Mesenchymal stem cell (in vitro differentiated cells and primary cell): Measurements from ENCODE around the gene NACC2. TPM values are rescaled to one million over a fixed set of nuclear protein-coding genes. Genes with fewer than 3 reads are reported as not detected.

Experiments used
- DNase-seq: peaks from one replicate; pipeline ENCODE4 v3.0.0-alpha.2; 2013
- H2AFZ ChIP-seq: one replicate; pipeline ENCODE4 v1.6.1; 2013; ENCODE audit warnings: low read depth, mild to moderate bottlenecking, control low read depth, inconsistent platforms, low read length, moderate library complexity
- H2AK5ac ChIP-seq: 2 replicates; pipeline ENCODE4 v1.6.1; 2013; ENCODE audit warnings: low read length, moderate library complexity, mild to moderate bottlenecking, inconsistent platforms; ENCODE audit not compliant: severe bottlenecking
- H2BK120ac ChIP-seq: one replicate; pipeline ENCODE4 v1.6.1; 2013; ENCODE audit warnings: low read depth, mild to moderate bottlenecking, inconsistent platforms, low read length, moderate library complexity
- H2BK12ac ChIP-seq, 2 experiments: one replicate each; pipeline ENCODE4 v1.6.1; 2013; ENCODE audit warnings: inconsistent platforms in 2 of 2, low read length in 2 of 2, mild to moderate bottlenecking in 2 of 2, moderate library complexity in 2 of 2, control low read depth in 1 of 2
- H2BK15ac ChIP-seq: one replicate; pipeline ENCODE4 v1.6.1; 2013; ENCODE audit warnings: mild to moderate bottlenecking, low read depth, inconsistent platforms; ENCODE audit not compliant: poor library complexity, severe bottlenecking
- H2BK5ac ChIP-seq: 2 replicates; pipeline ENCODE4 v1.6.1; 2013; ENCODE audit warnings: low read depth, mild to moderate bottlenecking, low read length, control low read depth, inconsistent platforms; ENCODE audit not compliant: poor library complexity, severe bottlenecking
- H3K14ac ChIP-seq, 2 experiments: one replicate each; pipeline ENCODE4 v1.6.1; 2013; ENCODE audit warnings: inconsistent platforms in 2 of 2, low read length in 2 of 2, control low read depth in 1 of 2, mild to moderate bottlenecking in 1 of 2, moderate library complexity in 1 of 2
- H3K18ac ChIP-seq, 2 experiments: one replicate each; pipeline ENCODE4 v1.6.1; 2013; ENCODE audit warnings: inconsistent platforms in 2 of 2, low read length in 2 of 2, control low read depth in 1 of 2, low read depth in 1 of 2, mild to moderate bottlenecking in 1 of 2
- H3K23ac ChIP-seq, 2 experiments: one replicate each; pipeline ENCODE4 v1.6.1; 2013; ENCODE audit warnings: inconsistent platforms in 2 of 2, low read length in 2 of 2, mild to moderate bottlenecking in 2 of 2, moderate library complexity in 2 of 2, control low read depth in 1 of 2
- H3K27ac ChIP-seq: 2 replicates; pipeline ENCODE4 v1.5.1; 2013; ENCODE audit warnings: mild to moderate bottlenecking, moderate library complexity, low read length, control low read depth, inconsistent platforms; ENCODE audit not compliant: poor library complexity, severe bottlenecking
- H3K27me3 ChIP-seq, 2 experiments: 2 replicates each; pipeline versions ENCODE4 v1.6.1 to v1.7.0; 2013; ENCODE audit warnings: low read length in 2 of 2, mild to moderate bottlenecking in 2 of 2, moderate library complexity in 2 of 2, control low read depth in 1 of 2, inconsistent platforms in 1 of 2; ENCODE audit not compliant: control insufficient read depth in 1 of 2, insufficient read depth in 1 of 2
- H3K36me3 ChIP-seq, 2 experiments: 2 replicates each; pipeline versions ENCODE4 v1.6.1 to v1.7.0; 2013; ENCODE audit warnings: low read length in 2 of 2, control low read depth in 1 of 2, inconsistent platforms in 1 of 2, low read depth in 1 of 2, mild to moderate bottlenecking in 1 of 2; ENCODE audit not compliant: insufficient read depth in 2 of 2, control insufficient read depth in 1 of 2
- H3K4ac ChIP-seq, 2 experiments: one replicate each; pipeline ENCODE4 v1.6.1; 2013; ENCODE audit warnings: inconsistent platforms in 2 of 2, low read length in 2 of 2, mild to moderate bottlenecking in 2 of 2, moderate library complexity in 2 of 2, control low read depth in 1 of 2, low read depth in 1 of 2
- H3K4me1 ChIP-seq: 2 replicates; pipeline ENCODE4 v1.6.1; 2013; ENCODE audit warnings: low read depth, low read length, control low read depth; ENCODE audit not compliant: control insufficient read depth, insufficient read depth
- H3K4me2 ChIP-seq: 2 replicates; pipeline ENCODE4 v1.6.1; 2013; ENCODE audit warnings: low read length, mild to moderate bottlenecking, inconsistent platforms; ENCODE audit not compliant: poor library complexity, severe bottlenecking
- H3K4me3 ChIP-seq, 2 experiments: 2 replicates each; pipeline versions ENCODE4 v1.5.1 to v1.7.0; 2013; ENCODE audit warnings: low read length in 2 of 2, mild to moderate bottlenecking in 2 of 2, control low read depth in 1 of 2, low read depth in 1 of 2; ENCODE audit not compliant: insufficient read depth in 1 of 2
- H3K79me1 ChIP-seq: replicated peaks from 2 replicates; pipeline ENCODE4 v1.6.1; 2013; ENCODE audit warnings: mild to moderate bottlenecking, control low read depth, low read length, inconsistent platforms; ENCODE audit not compliant: poor library complexity, severe bottlenecking
- H3K9ac ChIP-seq: 2 replicates; pipeline ENCODE4 v1.7.0; 2013; ENCODE audit warnings: mild to moderate bottlenecking, low read length, moderate library complexity
- H3K9me3 ChIP-seq: 2 replicates; pipeline ENCODE4 v1.7.0; 2013; ENCODE audit warnings: mild to moderate bottlenecking, low read length; ENCODE audit not compliant: control insufficient read depth
- H4K8ac ChIP-seq: one replicate; pipeline ENCODE4 v1.6.1; 2013; ENCODE audit warnings: inconsistent platforms, mild to moderate bottlenecking, low read length, moderate library complexity
- H4K91ac ChIP-seq: one replicate; pipeline ENCODE4 v1.6.1; 2013; ENCODE audit warnings: mild to moderate bottlenecking, low read length, inconsistent platforms
- WGBS: methylation state at CpG from one replicate; pipeline ENCODE4 v1.1.7; 2013; ENCODE audit warnings: mixed read lengths; 5-methylcytosine and 5-hydroxymethylcytosine counted together
- polyA plus RNA-seq, 2 experiments: library from polyadenylated mRNA; stranded (reverse); fragments of 200-250 nt; gene quantifications; one replicate each; pipeline ENCODE4 v1.2.3, GENCODE V29; 2013

The NACC2 gene
- 25.9 TPM for polyA plus RNA-seq (2013, experiment 1 of 2)
- polyA plus RNA-seq (2013, experiment 2 of 2) = 26.0 TPM

GRCh38 chr9:136095070-136096058 lies at the start of gene NACC2:
Gene NACC2 (minus strand): TSS chr9:136095289. CDS start chr9:136050521, 44,768 bp downstream.
- H2AK5ac ChIP-seq = peak within 1 kb of the TSS; percentile 11
- H3K23ac ChIP-seq = peak within 1 kb of the TSS in 1 of 2 experiments; percentile 73
- H3K36me3 ChIP-seq = peaks cover 5 to 19% of the 10 kb centered on the region in 2 experiments
- WGBS = 4% methylated on average over 98 of the region's 143 CpGs
- H2BK15ac ChIP-seq = peak within 1 kb of the TSS; percentile 60
- no peaks in the 10 kb centered on the region for H3K79me1 ChIP-seq
- peak within 1 kb of the TSS; percentile 69 for H2BK5ac ChIP-seq
- peak within 1 kb of the TSS; percentile 65 for H3K27ac ChIP-seq
- H3K4me1 ChIP-seq = peaks cover 46% of the 10 kb centered on the region
- H3K4ac ChIP-seq = peak within 1 kb of the TSS; percentile 89 to 95
- peak within 1 kb of the TSS; percentile 83 for H3K9ac ChIP-seq
- peak within 1 kb of the TSS; percentile 21 for H2AFZ ChIP-seq
- H3K9me3 ChIP-seq = no peaks in the 10 kb centered on the region
- peak within 1 kb of the TSS; percentile 90 for H3K4me2 ChIP-seq
- peak within 1 kb of the TSS; percentile 80 for H4K91ac ChIP-seq
- peak within 1 kb of the TSS; percentile 90 for H2BK120ac ChIP-seq
- H2BK12ac ChIP-seq = peak within 1 kb of the TSS; percentile 50 to 57
- H3K14ac ChIP-seq = peak within 1 kb of the TSS in 1 of 2 experiments; percentile 62
- H4K8ac ChIP-seq = peak within 1 kb of the TSS; percentile 83
- H3K4me3 ChIP-seq = peak within 1 kb of the TSS; percentile 80 to 81
- peaks cover 11 to 16% of the 10 kb centered on the region in 2 experiments for H3K27me3 ChIP-seq
- DNase-seq = peak; percentile 61
- H3K18ac ChIP-seq = peak within 1 kb of the TSS; percentile 92 to 93

- no peak overlapping the region for H2AFZ ChIP-seq
- no peak for DNase-seq
- no peak overlapping the region for H2AK5ac ChIP-seq
- no peak overlapping the region for H2BK5ac ChIP-seq
- H3K14ac ChIP-seq = no peak overlapping the region
- no peak overlapping the region for H3K4ac ChIP-seq
- H3K27me3 ChIP-seq = peaks cover 41 to 76% of the 10 kb centered on the region in 2 experiments
- H3K23ac ChIP-seq = no peak overlapping the region
- no peaks in the 10 kb centered on the region for H3K79me1 ChIP-seq
- H2BK15ac ChIP-seq = no peak overlapping the region
- H2BK120ac ChIP-seq = no peak overlapping the region
- peaks cover 20% of the 10 kb centered on the region for H3K4me1 ChIP-seq
- H3K36me3 ChIP-seq = no peaks in the 10 kb centered on the region
- no peak overlapping the region for H4K8ac ChIP-seq
- H4K91ac ChIP-seq = no peak overlapping the region
- no peaks in the 10 kb centered on the region for H3K9me3 ChIP-seq
- no peak overlapping the region for H2BK12ac ChIP-seq
- no peak overlapping the region for H3K4me2 ChIP-seq
- H3K4me3 ChIP-seq = no peak overlapping the region
- no peak overlapping the region for H3K27ac ChIP-seq
- H3K9ac ChIP-seq = no peak overlapping the region
- 85% methylated on average over 11 of the region's 11 CpGs for WGBS
- H3K18ac ChIP-seq = no peak overlapping the region
Observed at GRCh38 chr9:136144450-136144849, 49.4 kb upstream of the NACC2 start.

- no peaks in the 10 kb centered on the region for H3K9me3 ChIP-seq
- WGBS = 50% methylated on average over 13 of the region's 16 CpGs
- H3K4me1 ChIP-seq = peaks cover 20% of the 10 kb centered on the region
- H2BK120ac ChIP-seq = no peak overlapping the region
- H2AFZ ChIP-seq = no peak overlapping the region
- H3K4me3 ChIP-seq = no peak overlapping the region
- H2BK12ac ChIP-seq = no peak overlapping the region
- no peak overlapping the region for H3K23ac ChIP-seq
- H3K27me3 ChIP-seq = peaks cover 40 to 70% of the 10 kb centered on the region in 2 experiments
- H3K18ac ChIP-seq = no peak overlapping the region
- no peak overlapping the region for H3K9ac ChIP-seq
- no peak overlapping the region for H4K8ac ChIP-seq
- H3K4me2 ChIP-seq = no peak overlapping the region
- no peaks in the 10 kb centered on the region for H3K36me3 ChIP-seq
- no peak overlapping the region for H3K27ac ChIP-seq
- no peak overlapping the region for H3K14ac ChIP-seq
- H2AK5ac ChIP-seq = no peak overlapping the region
- no peak overlapping the region for H4K91ac ChIP-seq
- H3K79me1 ChIP-seq = no peaks in the 10 kb centered on the region
- no peak overlapping the region for H3K4ac ChIP-seq
- peak; percentile 12 for DNase-seq
- no peak overlapping the region for H2BK15ac ChIP-seq
- no peak overlapping the region for H2BK5ac ChIP-seq
Observed at GRCh38 chr9:136143215-136144001, 48.3 kb upstream of the NACC2 start.

GRCh38 chr9:136142859-136143214 lies 47.7 kb upstream of the NACC2 start:
- Histone ChIP-seq H3K79me1 (no peaks in the 10 kb centered on the region), H3K27me3 (peaks cover 39 to 68% of the 10 kb centered on the region in 2 experiments), H3K23ac (no peak overlapping the region), H3K4me2 (no peak overlapping the region), H2BK120ac (no peak overlapping the region), H2BK15ac (no peak overlapping the region), H3K4me1 (peaks cover 20% of the 10 kb centered on the region), H3K36me3 (no peaks in the 10 kb centered on the region), H3K9ac (no peak overlapping the region), H2BK12ac (no peak overlapping the region), H2BK5ac (no peak overlapping the region), H3K4me3 (no peak overlapping the region), H3K4ac (no peak overlapping the region), H4K91ac (no peak overlapping the region), H2AK5ac (no peak overlapping the region), H3K9me3 (no peaks in the 10 kb centered on the region), H3K18ac (no peak overlapping the region), H2AFZ (no peak overlapping the region), H3K14ac (no peak overlapping the region), H3K27ac (no peak overlapping the region), H4K8ac (no peak overlapping the region)
- 38% methylated on average over 13 of the region's 13 CpGs for WGBS
- DNase-seq = no peak
